GM18526 (cell line): ENCODE data around the gene GLT6D1.

Experiments
- POLR2A ChIP-seq: IDR thresholded peaks from 3 replicates; pipeline ENCODE4 v1.6.1; 2011; ENCODE audit not compliant: insufficient read length; ENCODE audit errors: extremely low read depth

GLT6D1 gene

DNA sequence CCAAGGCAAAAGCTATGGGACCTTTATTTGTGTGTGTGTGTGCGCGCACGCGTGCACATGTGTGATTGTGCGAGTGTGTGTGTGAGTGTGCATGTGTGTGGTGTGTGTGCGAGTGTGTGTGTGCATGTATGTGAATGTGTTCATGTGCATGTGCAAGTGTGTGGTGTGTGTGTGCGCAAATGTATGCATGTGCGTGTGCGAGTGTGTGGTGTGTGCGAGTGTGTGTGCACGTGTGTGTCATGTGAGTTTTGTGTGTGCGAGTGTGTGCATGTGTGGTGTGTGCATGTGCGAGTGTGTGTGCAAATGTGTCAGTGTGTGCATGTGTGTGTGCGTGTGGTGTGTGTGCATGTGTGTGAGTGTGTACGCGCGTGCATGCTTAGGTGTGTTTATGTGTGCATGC lies 11.1 kb upstream of the GLT6D1 start:
- no peak for TF ChIP-seq POLR2A

- TF ChIP-seq POLR2A, result no peak
These were observed 10.2 kb upstream of the GLT6D1 start for GRCh38 chr9:135649508-135649907.

DNA sequence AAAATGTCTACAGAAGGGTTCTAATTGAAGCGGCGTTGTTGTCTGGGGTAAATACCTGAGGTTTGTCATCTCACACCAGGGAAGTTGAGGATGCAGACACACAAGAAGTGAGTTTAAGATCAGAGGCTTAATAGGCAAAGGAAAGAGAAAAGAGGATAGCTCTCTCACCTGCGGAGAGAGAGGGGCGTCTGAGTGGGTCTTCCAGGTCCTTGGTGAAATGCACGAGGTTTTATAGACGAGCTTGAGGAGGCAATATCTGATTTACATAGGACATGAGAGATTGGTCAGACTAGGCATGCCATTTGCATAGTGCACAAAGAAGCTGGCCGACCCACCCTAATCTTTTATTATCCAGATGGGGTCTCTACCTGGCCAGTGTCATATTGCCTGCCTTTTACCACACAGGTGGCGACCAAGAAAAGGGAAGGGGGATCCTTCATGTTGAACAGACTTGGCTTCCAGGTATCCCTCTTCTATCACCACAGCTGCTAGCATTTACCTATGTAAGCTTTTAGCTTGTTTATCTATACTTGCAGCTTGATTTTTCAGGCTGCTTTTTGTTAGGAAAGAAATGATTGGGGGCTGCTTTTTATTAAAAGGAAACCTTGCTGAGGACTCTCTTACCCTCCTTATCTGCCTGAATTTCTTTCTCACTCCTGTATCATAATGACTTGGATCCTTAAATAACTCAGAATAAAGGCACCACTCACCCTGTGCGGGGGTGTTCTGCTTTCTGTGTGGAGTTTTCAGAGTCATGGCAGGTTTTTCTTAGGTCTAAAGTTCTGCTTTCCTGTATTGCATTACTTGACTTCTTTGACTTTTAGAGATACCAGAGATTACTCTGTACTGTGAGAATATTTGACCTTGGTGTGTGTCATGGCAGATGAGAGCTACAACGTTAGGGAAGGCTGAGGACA lies 9.4 kb upstream of the GLT6D1 start:
- no peak for TF ChIP-seq POLR2A

- no peak for TF ChIP-seq POLR2A
These were observed 8.5 kb upstream of the GLT6D1 start for GRCh38 chr9:135647884-135648283.

- TF ChIP-seq POLR2A, result no peak
These were observed 5.4 kb upstream of the GLT6D1 start for GRCh38 chr9:135644631-135645218.

- TF ChIP-seq POLR2A, result no peak
These were observed 2.4 kb upstream of the GLT6D1 start for GRCh38 chr9:135641745-135642144.

GRCh38 chr9:135641047-135641446 lies 1.7 kb upstream of the GLT6D1 start:
- no peak for TF ChIP-seq POLR2A

DNA sequence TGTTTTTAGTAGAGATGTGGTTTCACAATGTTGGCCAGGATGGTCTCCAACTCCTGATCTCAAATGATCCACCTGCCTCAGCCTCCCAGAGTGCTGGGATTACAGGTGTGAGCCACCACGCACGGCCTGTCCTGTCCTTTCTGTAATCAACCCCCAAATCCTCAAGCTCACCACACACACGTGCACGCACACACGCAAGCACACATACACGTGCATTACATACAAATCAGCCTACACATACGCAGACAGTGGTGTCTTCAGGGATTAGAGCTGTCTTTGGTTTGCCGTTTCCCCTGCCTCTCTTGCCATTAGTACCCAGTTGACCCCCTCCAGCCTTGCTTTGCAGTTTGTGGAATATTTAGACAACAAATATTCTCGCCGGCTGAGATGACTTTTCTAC lies 6.5 kb downstream of the GLT6D1 start:
- TF ChIP-seq POLR2A, result no peak

DNA sequence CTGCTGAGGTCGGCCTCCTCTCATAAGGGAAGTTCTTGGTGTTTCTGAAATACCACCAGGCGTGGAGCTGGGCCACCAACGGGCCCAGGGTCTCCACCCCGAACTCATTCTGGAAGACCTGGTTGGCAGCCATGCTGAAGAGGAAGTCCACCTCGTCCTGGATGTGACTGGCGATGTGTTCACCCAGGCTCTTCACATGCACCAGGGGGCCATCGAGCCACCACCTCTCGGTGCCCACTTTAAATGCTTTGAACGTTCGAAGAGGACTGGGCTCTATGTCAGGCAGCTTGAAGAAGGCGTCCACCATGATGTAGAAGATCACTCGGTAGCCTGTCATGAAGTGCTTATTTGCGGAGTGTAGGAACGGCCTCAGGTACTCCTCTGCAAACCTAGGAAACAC lies 15.1 kb downstream of the GLT6D1 start:
- TF ChIP-seq POLR2A, result no peak

- no peak for TF ChIP-seq POLR2A
These were observed 16.8 kb downstream of the GLT6D1 start for GRCh38 chr9:135622415-135623020.

DNA sequence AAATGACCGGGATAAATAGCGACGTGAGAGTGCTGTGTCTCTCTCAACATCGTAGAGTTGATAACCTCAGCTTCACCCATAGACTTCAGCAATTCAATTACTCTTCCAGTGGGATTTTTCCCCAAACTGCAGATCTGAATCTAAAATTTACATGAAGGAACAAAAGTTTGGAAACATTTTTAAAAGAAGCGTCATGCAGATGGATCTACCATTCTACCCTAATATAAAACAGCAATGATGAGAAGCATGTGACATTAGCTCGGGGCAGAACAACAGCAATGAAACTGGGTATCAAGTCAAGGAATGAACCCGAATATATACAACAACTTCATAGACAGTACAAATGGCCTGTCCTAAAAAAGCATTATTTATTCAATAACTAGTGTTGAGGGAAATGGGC lies 18.8 kb downstream of the GLT6D1 start:
- no peak for TF ChIP-seq POLR2A

- no peak for TF ChIP-seq POLR2A
These were observed 19.8 kb downstream of the GLT6D1 start for GRCh38 chr9:135619599-135619886.

- no peak for TF ChIP-seq POLR2A
These were observed 20.3 kb downstream of the GLT6D1 start for GRCh38 chr9:135618866-135619598.

- TF ChIP-seq POLR2A, result no peak
These were observed 21.3 kb downstream of the GLT6D1 start for GRCh38 chr9:135617991-135618411.

- no peak for TF ChIP-seq POLR2A
These were observed 21.8 kb downstream of the GLT6D1 start for GRCh38 chr9:135617538-135617900.
